ENCODE measurements around the gene MTF1.

GRCh38 chr1:37828410-37829074 is 30.9 kb downstream of the MTF1 start:
- TF ChIP-seq CTCF (IDR thresholded peaks at IDR 0.05) (no peak), EZH2 (IDR thresholded peaks at IDR 0.05) (no peak)

Measured in neural progenitor cell (in vitro differentiated cells).